ELR (cell line): ENCODE results near the gene GPR108.
"Not testable (repeated sequence)": the region's sequence is repeated elsewhere in the genome, so short reads cannot be mapped to it uniquely, and the experiment has no call there.

ENCODE experiments used
- DNase-seq: peaks from one replicate; pipeline ENCODE4 v3.0.0-alpha.2; 2015; ENCODE audit warnings: low read depth

Gene GPR108

GRCh38 chr19:6720369-6721137 is 16.8 kb downstream of the GPR108 start, which contains the start of gene C3:
C3 (minus strand) TSS chr19:6720650; CDS start chr19:6720589, 61 bp downstream.
- peak; percentile 88 for DNase-seq

DNA sequence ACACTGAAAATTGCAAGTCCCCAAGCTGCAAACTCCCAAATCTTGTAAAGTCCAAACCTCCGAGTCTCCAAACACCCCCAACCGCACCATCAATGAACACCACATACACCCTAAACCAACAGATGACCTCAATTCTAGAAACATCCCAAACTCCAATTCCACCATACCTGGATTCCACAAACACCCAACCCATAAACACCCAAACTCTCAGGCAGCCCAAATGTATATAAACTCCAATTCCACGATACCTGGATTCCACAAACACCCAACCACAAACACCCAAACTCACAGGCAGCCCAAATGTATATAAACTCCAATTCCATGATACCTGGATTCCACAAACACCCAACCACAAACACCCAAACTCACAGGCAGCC is 17.4 kb downstream of the GPR108 start:
- DNase-seq: no peak

DNA sequence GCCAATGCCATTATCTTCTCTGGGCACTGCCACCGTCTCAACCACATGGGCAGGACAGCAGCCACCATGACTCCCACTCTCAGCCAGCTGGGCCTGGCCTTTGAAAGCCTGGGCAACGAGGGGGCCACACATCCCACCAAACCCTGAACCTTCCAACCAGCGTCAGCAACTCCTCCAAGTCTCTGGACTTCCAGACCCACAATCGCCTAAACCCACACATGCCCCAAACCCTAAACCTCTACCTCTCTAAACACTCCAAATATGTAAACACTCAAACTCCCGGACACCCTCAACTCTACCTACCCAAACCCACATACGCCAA is 17.9 kb downstream of the GPR108 start:
- no peak for DNase-seq

DNA sequence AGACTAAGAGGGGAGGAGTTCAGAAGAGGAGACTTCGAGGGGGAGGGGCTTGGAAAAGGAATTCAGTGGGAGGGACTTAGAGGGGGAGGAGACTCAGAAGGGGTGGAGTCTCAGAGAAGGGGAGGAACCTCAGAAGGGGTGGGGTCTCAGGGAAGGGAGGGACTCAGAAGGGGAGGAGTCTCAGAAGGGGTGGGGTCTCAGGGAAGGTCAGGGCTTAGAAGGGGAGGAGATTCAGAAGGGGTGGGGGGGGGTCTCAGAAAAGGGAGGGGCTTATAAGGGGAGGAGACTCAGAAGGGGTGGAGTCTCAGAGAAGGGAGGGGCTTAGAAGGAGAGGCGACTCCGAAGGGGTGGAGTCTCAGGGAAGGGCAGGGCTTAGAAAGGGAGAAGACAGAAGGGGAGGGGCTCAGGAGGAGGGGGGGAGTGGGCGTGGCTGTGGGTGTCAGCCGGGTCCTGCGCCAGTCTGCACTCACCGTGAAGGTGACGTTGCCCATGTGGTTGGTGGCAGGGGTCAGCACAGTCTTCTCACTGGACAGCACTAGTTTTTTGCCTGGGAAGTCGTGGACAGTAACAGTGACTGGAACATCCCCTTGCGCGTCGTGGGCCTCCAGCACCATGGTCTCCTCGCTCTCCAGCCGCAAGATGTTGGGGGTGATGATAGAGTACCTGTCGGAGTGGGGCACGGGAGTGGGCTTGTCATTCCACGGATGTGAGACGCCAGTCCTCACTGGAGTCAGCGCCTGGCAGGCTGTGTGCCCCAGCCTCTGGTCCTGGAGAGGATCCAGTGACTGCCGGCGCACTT is 18.4 kb downstream of the GPR108 start:
- peak; percentile 56 for DNase-seq

DNA sequence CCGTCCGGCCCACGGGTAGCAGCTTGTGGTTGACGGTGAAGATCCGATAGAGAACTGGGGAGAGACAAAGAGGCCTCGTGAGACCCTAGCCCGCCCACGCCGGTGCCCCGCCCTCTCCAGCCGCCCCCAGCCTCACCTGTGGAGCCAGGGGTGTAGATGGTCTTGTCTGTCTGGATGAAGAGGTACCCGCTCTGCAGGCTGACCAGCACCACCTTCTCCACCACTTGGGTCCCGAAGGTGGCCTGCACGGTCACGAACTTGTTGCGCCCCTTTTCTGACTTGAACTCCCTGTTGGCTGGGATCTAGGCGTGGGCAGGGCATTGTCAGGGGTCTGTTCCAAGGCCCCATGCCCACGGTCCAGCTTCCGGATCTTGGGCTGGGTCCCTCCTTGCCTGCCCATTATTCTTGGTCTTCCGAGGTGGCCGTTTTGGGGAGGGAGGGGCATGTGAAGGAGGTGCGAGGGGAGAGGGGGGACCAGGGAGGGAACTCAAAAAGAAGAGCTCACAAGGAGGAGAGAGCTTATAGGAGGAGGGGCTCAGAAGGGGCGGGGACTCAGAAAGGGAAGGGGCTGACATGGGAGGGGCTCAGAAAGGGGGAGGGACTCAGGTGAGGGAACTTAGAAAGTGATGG is 19.2 kb downstream of the GPR108 start:
- no peak for DNase-seq

DNA sequence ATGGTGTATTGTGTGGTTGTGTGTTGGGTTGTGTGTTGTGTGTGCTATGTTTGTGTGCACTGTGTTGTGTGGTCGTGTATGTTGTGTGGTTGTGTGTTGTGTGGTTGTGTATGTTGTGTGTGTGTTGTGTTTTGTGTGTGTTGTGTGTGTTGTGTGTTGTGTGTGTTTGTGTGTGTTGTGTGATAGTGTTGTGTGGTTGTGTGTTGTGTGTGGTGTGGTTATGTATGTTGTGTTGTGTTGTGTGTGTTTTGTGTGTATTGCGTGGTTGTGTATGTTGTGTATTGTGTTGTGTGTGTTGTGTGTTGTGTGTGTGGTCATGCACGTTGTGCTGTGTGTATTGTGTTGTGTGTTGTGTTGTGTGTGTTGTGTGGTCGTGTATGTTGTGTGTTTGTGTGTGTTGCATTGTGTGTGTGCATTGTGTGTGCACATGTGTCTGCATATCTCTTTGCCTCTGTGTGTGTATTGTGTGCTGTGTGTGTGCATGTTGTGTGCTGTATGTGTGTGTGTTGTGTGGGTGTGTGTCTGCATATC is 19.9 kb downstream of the GPR108 start:
- DNase-seq: no peak

DNA sequence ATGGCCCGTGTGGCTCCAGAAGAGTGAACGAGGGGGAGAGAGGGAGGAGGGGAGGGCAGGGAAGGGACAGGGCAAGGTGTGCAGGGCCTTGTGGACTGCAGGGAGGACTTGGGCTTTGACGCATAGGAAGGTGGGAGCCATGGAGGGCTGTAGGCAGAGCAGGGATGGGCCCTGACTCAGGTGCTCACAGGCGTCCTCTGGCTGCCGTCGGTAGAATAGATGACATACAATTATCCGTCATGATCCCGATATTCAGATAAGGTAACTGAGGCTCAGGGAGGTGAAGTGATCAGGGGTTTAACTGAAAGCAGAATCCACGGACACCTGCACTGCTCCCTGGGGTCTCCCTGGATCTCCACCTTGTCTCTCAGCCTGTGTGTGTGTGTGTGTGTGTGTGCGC is 20.3 kb downstream of the GPR108 start:
- DNase-seq: peak; percentile 22

DNA sequence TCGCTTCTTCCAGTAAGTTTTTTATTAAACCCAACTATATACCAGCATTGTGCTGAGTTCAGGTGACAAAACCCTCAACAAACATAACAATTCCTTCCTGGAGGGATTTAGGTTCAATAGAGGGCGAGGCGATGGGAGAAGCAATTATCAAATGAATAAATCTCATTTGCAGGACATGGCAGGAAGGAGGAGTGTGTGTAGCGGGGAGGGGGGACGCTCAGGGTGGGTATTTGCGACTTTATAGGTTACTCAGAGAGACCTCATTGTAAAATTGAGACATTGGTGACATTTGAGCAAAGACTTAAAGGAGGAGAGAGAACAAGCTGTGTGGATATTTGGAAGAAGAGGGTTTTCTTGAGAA is 20.8 kb downstream of the GPR108 start:
- DNase-seq: no peak

- no peak for DNase-seq
Measured at GRCh38 chr19:6714749-6715555, 22.4 kb downstream of the GPR108 start.

- DNase-seq: no peak
Measured at GRCh38 chr19:6713773-6714692, 23.3 kb downstream of the GPR108 start.

GRCh38 chr19:6712692-6713670 is 24.4 kb downstream of the GPR108 start:
- no peak for DNase-seq

DNA sequence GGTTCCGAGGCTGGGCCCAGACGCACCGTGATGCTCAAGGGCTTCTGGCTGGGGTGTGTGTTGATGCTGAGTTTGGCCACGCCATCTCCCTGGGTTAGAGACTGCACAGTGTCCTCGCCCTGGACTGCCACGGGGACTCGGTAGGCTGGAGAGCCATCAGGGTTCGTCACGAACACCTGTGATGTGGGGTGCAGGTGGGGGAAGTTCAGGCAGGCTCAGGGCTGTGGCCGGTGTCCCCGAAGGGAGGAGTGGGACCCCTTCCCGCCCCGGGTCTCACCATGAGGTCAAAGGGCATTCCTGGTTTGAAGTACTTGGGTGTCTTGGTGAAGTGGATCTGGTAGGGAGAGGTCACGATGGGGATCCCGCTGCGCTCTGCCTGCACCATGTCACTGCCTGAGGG is 25.1 kb downstream of the GPR108 start:
- no peak for DNase-seq

DNA sequence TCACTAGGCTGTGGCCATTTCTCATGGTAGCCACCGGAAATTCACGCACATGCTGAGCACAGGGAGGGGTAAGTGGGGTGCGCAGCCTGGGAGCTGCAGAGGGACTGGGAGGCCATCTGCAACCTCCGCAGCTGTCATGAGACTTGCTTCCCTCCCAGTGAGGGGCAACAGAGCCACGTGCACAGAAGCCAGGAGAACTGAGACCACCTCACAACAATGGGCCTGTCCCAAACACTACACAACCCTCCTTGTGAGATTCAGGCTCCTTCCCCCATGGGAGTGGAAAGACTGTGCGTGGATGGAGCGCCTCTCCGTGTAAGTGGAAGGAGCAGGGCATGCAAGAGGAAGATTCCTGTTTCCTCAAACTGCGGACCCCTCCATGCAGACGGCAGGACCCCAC is 25.8 kb downstream of the GPR108 start:
- DNase-seq: no peak

GRCh38 chr19:6711078-6711361 is 26.4 kb downstream of the GPR108 start:
- DNase-seq: no peak

GRCh38 chr19:6710273-6711077 is 26.9 kb downstream of the GPR108 start:
- no peak for DNase-seq

DNA sequence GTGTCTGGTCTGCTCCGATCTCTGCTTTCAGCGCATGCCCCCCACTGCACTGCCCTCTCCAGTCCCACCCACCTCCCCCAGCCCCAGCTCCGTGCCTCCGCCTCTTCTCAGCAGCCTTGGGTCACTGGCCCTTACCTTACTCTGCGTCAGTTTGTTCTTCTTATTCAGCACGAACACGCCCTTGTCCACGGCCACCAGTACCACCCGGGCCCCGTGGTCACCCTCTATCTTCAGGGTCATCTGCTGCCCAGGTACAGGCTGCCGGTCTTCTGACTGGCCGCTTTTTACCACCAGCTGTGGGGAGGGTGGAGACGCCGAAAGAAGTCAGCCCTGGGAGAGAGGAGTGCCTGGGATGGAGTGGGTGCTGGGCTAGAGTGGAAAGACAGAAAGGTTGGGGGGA is 27.8 kb downstream of the GPR108 start:
- DNase-seq: no peak

DNA sequence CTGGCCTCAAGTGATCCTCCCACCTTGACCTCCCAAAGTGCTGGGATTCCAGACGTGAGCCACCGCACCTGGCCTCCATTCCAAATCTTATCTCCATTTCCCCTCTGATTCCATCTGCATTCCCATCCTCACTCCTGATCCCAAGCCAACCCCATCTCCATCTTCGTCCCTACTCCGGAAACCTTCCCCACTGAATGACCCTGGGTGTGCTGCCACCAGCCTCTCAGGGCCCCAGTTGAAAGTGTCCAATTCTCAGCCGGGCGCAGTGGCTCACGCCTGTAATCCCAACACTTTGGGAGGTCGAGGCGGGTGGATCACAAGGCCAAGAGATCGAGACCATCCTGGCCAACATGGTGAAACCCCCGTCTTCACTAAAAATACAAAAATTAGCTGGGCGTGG is 28.5 kb downstream of the GPR108 start:
- not testable (repeated sequence) for DNase-seq

GRCh38 chr19:6708346-6708745 is 29.0 kb downstream of the GPR108 start:
- DNase-seq: no peak

DNA sequence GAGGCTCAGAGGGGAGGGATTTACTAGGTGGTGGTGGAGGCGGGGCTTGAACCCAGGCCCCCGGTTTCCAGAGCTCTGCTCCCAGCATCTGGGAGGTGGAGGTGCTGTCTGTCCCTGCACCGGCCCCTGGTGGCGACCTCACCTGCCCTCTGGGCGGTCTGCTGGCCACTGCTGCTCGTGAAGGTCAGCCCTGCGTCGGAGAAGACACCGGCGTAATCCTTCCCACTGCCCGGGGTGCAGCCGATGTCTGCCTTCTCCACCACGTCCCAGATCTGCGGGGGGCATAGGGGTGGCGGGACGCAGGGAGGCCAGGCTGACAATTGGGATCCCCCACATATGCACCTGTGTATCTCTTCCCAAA is 29.7 kb downstream of the GPR108 start:
- no peak for DNase-seq
